ENCODE measurements around the gene ZNF525. TPM values are rescaled to one million over a fixed set of nuclear protein-coding genes. Genes with fewer than 3 reads are reported as not detected.
A peak's percentile ranks its signal among the peaks of the same experiment; 100 is the strongest.
"Not testable (repeated sequence)": the region's sequence is repeated elsewhere in the genome, so short reads cannot be mapped to it uniquely, and the experiment has no call there.

The ZNF525 gene
- total and polyA plus RNA-seq, 2 of the 13 experiments (the other 11 are each of a cell fraction or from before 2014, with no cell fraction given) = 3.4 to 8.7 TPM

DNA sequence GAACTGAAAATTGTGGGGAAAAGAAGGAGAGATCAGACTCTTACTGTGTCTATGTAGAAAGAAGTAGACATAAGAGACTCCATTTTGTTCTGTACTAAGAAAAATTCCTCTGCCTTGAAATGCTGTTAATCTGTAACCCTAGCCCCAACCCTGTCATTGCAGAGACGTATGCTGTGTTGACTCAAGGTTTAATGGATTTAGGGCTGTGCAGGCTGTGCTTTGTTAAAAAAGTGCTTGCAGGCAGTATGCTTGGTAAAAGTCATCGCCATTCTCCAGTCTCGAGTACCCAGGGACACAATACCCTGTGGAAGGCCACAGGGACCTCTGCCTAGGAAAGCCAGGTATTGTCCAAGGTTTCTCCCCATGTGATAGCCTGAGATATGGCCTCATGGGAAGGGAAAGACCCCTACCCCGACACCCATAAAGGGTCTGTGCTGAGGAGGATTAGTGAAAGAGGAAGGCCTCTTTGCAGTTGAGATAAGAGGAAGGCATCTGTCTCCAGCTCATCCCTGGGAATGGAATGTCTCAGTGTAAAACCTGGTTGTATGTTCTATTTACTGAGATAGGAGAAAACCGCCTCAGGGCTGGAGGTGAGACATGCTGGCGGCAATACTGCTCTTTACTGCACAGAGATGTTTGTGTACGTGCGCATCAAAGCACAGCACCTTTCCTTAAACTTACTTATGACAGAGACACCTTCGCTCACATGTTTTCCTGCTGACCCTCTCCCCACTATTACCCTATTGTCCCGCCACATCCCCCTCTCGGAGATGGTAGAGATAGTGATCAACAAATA, 55.2 kb downstream of the ZNF525 start (continued):
- TF ChIP-seq, protein P1, sequence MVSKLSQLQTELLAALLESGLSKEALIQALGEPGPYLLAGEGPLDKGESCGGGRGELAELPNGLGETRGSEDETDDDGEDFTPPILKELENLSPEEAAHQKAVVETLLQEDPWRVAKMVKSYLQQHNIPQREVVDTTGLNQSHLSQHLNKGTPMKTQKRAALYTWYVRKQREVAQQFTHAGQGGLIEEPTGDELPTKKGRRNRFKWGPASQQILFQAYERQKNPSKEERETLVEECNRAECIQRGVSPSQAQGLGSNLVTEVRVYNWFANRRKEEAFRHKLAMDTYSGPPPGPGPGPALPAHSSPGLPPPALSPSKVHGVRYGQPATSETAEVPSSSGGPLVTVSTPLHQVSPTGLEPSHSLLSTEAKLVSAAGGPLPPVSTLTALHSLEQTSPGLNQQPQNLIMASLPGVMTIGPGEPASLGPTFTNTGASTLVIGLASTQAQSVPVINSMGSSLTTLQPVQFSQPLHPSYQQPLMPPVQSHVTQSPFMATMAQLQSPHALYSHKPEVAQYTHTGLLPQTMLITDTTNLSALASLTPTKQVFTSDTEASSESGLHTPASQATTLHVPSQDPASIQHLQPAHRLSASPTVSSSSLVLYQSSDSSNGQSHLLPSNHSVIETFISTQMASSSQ (IDR thresholded peaks at IDR 0.05; ENCODE audit: low read depth) = peak; percentile 76
- TF ChIP-seq, protein P1 (CRISPR knock-in tag; IDR thresholded peaks at IDR 0.05; ENCODE audit: borderline replicate concordance) = peak; percentile 87
- peak; percentile 31; the same call in 1 of the 2 replicates for TF ChIP-seq HDAC1 (CRISPR knock-in tag; IDR thresholded peaks at IDR 0.05)
- TF ChIP-seq ZFX (CRISPR knock-in tag; IDR thresholded peaks at IDR 0.05; ENCODE audit: low read depth) = peak; percentile 44; the same call in 1 of the 2 replicates
- peak; percentile 52; the same call in 1 of the 2 replicates for TF ChIP-seq SOX5 (CRISPR knock-in tag; IDR thresholded peaks at IDR 0.05; ENCODE audit: borderline replicate concordance)
- peak; percentile 72 for TF ChIP-seq SAP130 (CRISPR knock-in tag; IDR thresholded peaks at IDR 0.05; ENCODE audit: low read depth)
- TF ChIP-seq FOXA3 (CRISPR knock-in tag; IDR thresholded peaks at IDR 0.05) = peak; percentile 84
- TF ChIP-seq, protein P2, sequence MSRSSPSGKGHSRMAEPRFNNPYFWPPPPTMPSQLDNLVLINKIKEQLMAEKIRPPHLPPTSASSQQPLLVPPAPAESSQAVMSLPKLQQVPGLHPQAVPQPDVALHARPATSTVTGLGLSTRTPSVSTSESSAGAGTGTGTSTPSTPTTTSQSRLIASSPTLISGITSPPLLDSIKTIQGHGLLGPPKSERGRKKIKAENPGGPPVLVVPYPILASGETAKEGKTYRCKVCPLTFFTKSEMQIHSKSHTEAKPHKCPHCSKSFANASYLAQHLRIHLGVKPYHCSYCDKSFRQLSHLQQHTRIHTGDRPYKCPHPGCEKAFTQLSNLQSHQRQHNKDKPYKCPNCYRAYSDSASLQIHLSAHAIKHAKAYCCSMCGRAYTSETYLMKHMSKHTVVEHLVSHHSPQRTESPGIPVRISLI (CRISPR knock-in tag; IDR thresholded peaks at IDR 0.05; ENCODE audit: borderline replicate concordance) = peak; percentile 19; the same call in 1 of the 2 replicates
- TF ChIP-seq FOXA1, SOX13 (IDR thresholded peaks at IDR 0.05): not testable (repeated sequence)
- TF ChIP-seq FOXA1 (CRISPR knock-in tag; IDR thresholded peaks at IDR 0.05) = peak; percentile 88
- TF ChIP-seq PITX1 (CRISPR knock-in tag; IDR thresholded peaks at IDR 0.05) = peak; percentile 98
- TF ChIP-seq SOX13 (CRISPR knock-in tag; conservative IDR thresholded peaks at IDR 0.05 in 1 of 2, IDR thresholded peaks at IDR 0.05 in 1 of 2) = peak in 1 of 2 experiments; percentile 53; a peak in 1 of 4 replicates
- peak; percentile 32; the same call in 1 of the 2 replicates for TF ChIP-seq KAT8 (CRISPR knock-in tag; IDR thresholded peaks at IDR 0.05)
- peak; percentile 51 for TF ChIP-seq TEAD3 (CRISPR knock-in tag; optimal IDR thresholded peaks at IDR 0.05; ENCODE audit: borderline replicate concordance)
- 0 out of 2 replicates have a peak, but pooled peaks have one; percentile 6 for TF ChIP-seq CEBPG (CRISPR knock-in tag; IDR thresholded peaks at IDR 0.05)
- TF ChIP-seq ZMYM4 (CRISPR knock-in tag; IDR thresholded peaks at IDR 0.05) = peak; percentile 66; the same call in 1 of the 2 replicates

Data from HepG2 (cell line).